Measurements from ENCODE around the gene GMDS. TPM values are rescaled to one million over a fixed set of nuclear protein-coding genes. Genes with fewer than 3 reads are reported as not detected.

GMDS gene
- total and polyA plus RNA-seq, 2 donors (not counting 1 experiment from before 2014, with no cell fraction given) = 12.7 to 34.5 TPM

GRCh38 chr6:2007165-2007564, 238.2 kb downstream of the GMDS start:
- H3K9me3 ChIP-seq (ENCODE audit: control insufficient read depth, insufficient read depth, low read depth, low read length) = no peaks in the 10 kb centered on the region
- no peaks in the 10 kb centered on the region for H3K27me3 ChIP-seq (ENCODE audit: control insufficient read depth, insufficient read depth, low read length)
- no peak for DNase-seq (ENCODE audit: low read depth in 2 of 2)
- H3K4me2 ChIP-seq (ENCODE audit: extremely low read depth, insufficient read depth, low read length) = no peak overlapping the region
- H3K36me3 ChIP-seq (ENCODE audit: control insufficient read depth, insufficient read depth, low read length) = no peaks in the 10 kb centered on the region
- H3K4me1 ChIP-seq (ENCODE audit: control insufficient read depth, extremely low read depth, insufficient read depth, low read length) = no peaks in the 10 kb centered on the region
- TF ChIP-seq, protein P1, sequence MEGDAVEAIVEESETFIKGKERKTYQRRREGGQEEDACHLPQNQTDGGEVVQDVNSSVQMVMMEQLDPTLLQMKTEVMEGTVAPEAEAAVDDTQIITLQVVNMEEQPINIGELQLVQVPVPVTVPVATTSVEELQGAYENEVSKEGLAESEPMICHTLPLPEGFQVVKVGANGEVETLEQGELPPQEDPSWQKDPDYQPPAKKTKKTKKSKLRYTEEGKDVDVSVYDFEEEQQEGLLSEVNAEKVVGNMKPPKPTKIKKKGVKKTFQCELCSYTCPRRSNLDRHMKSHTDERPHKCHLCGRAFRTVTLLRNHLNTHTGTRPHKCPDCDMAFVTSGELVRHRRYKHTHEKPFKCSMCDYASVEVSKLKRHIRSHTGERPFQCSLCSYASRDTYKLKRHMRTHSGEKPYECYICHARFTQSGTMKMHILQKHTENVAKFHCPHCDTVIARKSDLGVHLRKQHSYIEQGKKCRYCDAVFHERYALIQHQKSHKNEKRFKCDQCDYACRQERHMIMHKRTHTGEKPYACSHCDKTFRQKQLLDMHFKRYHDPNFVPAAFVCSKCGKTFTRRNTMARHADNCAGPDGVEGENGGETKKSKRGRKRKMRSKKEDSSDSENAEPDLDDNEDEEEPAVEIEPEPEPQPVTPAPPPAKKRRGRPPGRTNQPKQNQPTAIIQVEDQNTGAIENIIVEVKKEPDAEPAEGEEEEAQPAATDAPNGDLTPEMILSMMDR (conservative IDR thresholded peaks at IDR 0.05 in 1 of 2, IDR thresholded peaks at IDR 0.05 in 1 of 2; ENCODE audit: low read depth in 1 of 2, low read length in 2 of 2) = no peak
- no peak for TF ChIP-seq EZH2 (IDR thresholded peaks at IDR 0.05; ENCODE audit: low read length, missing control alignments)
- H3K27ac ChIP-seq (ENCODE audit: insufficient read depth, low read length) = no peak overlapping the region
- no peak overlapping the region for H2AFZ ChIP-seq (ENCODE audit: low read length)
- H3K9ac ChIP-seq (ENCODE audit: insufficient read depth, low read length) = no peak overlapping the region
- H3K79me2 ChIP-seq (ENCODE audit: control insufficient read depth, insufficient read depth, low read length) = no peaks in the 10 kb centered on the region
- no peak overlapping the region for H3K4me3 ChIP-seq (replicated peaks in 1 of 4; ENCODE audit: control extremely low read depth in 1 of 4, insufficient read depth in 1 of 4, low read depth in 3 of 4, low read length in 4 of 4)
- no peaks in the 10 kb centered on the region for H4K20me1 ChIP-seq (ENCODE audit: control insufficient read depth, extremely low read depth, insufficient read depth, low read length)

DNA sequence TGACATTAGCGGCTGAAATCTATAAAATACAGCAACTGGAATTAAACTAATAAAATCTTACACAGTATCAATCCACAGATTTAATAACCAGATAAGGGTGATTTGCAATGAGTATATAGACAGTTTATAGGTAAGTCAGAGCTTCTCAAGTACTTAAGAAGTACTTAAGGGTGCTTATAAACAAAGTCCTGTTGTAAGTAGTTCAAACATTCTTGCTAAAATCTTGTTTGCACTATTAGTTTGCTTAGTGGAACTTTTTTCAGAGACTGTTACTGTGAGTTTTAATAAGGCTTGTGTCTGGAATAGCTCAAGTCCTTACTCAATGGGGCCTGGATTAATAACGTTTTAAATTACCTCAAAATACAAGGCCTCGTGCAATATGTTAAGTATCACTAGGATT, 240.5 kb downstream of the GMDS start:
- H3K4me2 ChIP-seq (ENCODE audit: extremely low read depth, insufficient read depth, low read length) = no peak overlapping the region
- no peak overlapping the region for H3K27ac ChIP-seq (ENCODE audit: insufficient read depth, low read length)
- no peaks in the 10 kb centered on the region for H3K36me3 ChIP-seq (ENCODE audit: control insufficient read depth, insufficient read depth, low read length)
- no peak overlapping the region for H3K9ac ChIP-seq (ENCODE audit: insufficient read depth, low read length)
- DNase-seq (ENCODE audit: low read depth in 2 of 2) = no peak
- H4K20me1 ChIP-seq (ENCODE audit: control insufficient read depth, extremely low read depth, insufficient read depth, low read length) = no peaks in the 10 kb centered on the region
- H3K27me3 ChIP-seq (ENCODE audit: control insufficient read depth, insufficient read depth, low read length) = no peaks in the 10 kb centered on the region
- no peak overlapping the region for H3K4me3 ChIP-seq (replicated peaks in 1 of 4; ENCODE audit: control extremely low read depth in 1 of 4, insufficient read depth in 1 of 4, low read depth in 3 of 4, low read length in 4 of 4)
- H3K9me3 ChIP-seq (ENCODE audit: control insufficient read depth, insufficient read depth, low read depth, low read length) = no peaks in the 10 kb centered on the region
- TF ChIP-seq EZH2 (IDR thresholded peaks at IDR 0.05; ENCODE audit: low read length, missing control alignments) = no peak
- TF ChIP-seq, protein P1 (conservative IDR thresholded peaks at IDR 0.05 in 1 of 2, IDR thresholded peaks at IDR 0.05 in 1 of 2; ENCODE audit: low read depth in 1 of 2, low read length in 2 of 2) = no peak
- no peak overlapping the region for H2AFZ ChIP-seq (ENCODE audit: low read length)
- no peaks in the 10 kb centered on the region for H3K4me1 ChIP-seq (ENCODE audit: control insufficient read depth, extremely low read depth, insufficient read depth, low read length)
- no peaks in the 10 kb centered on the region for H3K79me2 ChIP-seq (ENCODE audit: control insufficient read depth, insufficient read depth, low read length)

- H3K9me3 ChIP-seq (ENCODE audit: control insufficient read depth, insufficient read depth, low read depth, low read length) = no peaks in the 10 kb centered on the region
- TF ChIP-seq EZH2 (IDR thresholded peaks at IDR 0.05; ENCODE audit: low read length, missing control alignments) = no peak
- TF ChIP-seq, protein P1 (conservative IDR thresholded peaks at IDR 0.05 in 1 of 2, IDR thresholded peaks at IDR 0.05 in 1 of 2; ENCODE audit: low read depth in 1 of 2, low read length in 2 of 2) = no peak
- no peaks in the 10 kb centered on the region for H3K36me3 ChIP-seq (ENCODE audit: control insufficient read depth, insufficient read depth, low read length)
- no peaks in the 10 kb centered on the region for H3K27me3 ChIP-seq (ENCODE audit: control insufficient read depth, insufficient read depth, low read length)
- no peak for DNase-seq (ENCODE audit: low read depth in 2 of 2)
- H3K27ac ChIP-seq (ENCODE audit: insufficient read depth, low read length) = no peak overlapping the region
- no peak overlapping the region for H3K4me2 ChIP-seq (ENCODE audit: extremely low read depth, insufficient read depth, low read length)
- H2AFZ ChIP-seq (ENCODE audit: low read length) = no peak overlapping the region
- H3K9ac ChIP-seq (ENCODE audit: insufficient read depth, low read length) = no peak overlapping the region
- no peaks in the 10 kb centered on the region for H4K20me1 ChIP-seq (ENCODE audit: control insufficient read depth, extremely low read depth, insufficient read depth, low read length)
- H3K4me1 ChIP-seq (ENCODE audit: control insufficient read depth, extremely low read depth, insufficient read depth, low read length) = no peaks in the 10 kb centered on the region
- H3K4me3 ChIP-seq (replicated peaks in 1 of 4; ENCODE audit: control extremely low read depth in 1 of 4, insufficient read depth in 1 of 4, low read depth in 3 of 4, low read length in 4 of 4) = no peak overlapping the region
- H3K79me2 ChIP-seq (ENCODE audit: control insufficient read depth, insufficient read depth, low read length) = no peaks in the 10 kb centered on the region
Measured at GRCh38 chr6:2000962-2001361, 244.4 kb downstream of the GMDS start.

All from fibroblast of lung (primary cell).